ENCODE measurements around the gene FIBCD1.

DNA sequence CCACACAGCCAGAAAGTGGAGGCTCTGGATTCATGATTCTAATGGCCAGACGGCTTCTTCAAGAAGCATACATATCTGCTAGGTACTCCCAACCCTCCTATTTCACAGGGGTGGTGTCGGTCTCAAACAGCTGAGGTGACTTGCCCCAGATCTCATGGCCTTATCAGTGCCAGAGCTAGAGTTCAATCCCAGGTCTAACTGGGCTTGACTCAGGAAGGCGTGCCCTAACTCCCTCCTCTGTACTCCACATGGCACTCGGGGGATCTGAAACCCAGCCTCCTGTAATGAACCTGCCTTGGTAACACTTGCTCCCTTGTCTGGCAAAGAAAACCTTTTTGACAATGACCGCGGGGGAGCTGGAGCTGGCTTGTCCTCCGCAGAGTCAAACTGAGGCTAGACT lies 44.5 kb downstream of the FIBCD1 start:
- no peak for TF ChIP-seq POLR2A (IDR thresholded peaks at IDR 0.05; ENCODE audit: low read depth, low read length)
- TF ChIP-seq POLR2AphosphoS5 (IDR thresholded peaks at IDR 0.05; ENCODE audit: low read depth, low read length) = no peak
- no peak for TF ChIP-seq TAF1 (IDR thresholded peaks at IDR 0.05; ENCODE audit: low read depth, low read length)
